CD4-positive, alpha-beta T cell treated with Interferon alpha-2 for 1 hour (primary cell): ENCODE results near the gene KLK1.
"Not testable (repeated sequence)": the region's sequence is repeated elsewhere in the genome, so short reads cannot be mapped to it uniquely, and the experiment has no call there.

Source experiments
- DNase-seq, 2 donors: peaks; one replicate each; pipeline ENCODE4 v3.0.0-alpha.2; 2020 to 2022

The KLK1 gene

DNA sequence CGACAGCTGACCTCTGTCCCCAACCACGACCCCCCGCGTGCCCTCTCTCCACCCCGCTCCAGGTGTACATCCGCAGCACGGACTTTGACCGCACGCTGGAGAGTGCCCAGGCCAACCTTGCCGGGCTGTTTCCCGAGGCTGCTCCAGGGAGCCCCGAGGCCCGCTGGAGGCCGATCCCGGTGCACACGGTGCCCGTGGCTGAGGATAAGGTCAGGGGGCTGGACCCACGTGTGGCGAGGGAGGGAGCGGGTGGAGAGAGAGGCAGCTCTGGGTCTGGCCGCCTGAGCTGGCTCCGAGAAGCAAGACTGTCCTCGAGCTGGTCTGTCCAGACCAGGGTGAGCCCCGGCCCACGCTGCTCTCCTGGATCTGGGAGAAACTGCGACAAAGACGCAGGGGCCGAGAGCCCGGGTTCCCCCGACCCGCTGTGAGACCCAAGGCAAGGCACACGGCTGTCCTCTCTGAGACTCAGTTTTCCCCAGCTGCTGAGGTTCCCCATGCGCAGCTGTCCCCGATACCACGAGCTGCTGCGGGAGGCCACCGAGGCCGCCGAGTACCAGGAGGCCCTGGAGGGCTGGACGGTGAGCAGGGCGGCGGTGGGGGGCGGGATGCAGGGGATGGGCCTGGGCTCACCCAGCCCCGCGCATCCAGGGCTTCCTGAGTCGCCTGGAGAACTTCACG, 31.9 kb downstream of the KLK1 start:
- no peak for DNase-seq

- no peak for DNase-seq
Measured at GRCh38 chr19:50790922-50791467, 32.6 kb downstream of the KLK1 start.

DNA sequence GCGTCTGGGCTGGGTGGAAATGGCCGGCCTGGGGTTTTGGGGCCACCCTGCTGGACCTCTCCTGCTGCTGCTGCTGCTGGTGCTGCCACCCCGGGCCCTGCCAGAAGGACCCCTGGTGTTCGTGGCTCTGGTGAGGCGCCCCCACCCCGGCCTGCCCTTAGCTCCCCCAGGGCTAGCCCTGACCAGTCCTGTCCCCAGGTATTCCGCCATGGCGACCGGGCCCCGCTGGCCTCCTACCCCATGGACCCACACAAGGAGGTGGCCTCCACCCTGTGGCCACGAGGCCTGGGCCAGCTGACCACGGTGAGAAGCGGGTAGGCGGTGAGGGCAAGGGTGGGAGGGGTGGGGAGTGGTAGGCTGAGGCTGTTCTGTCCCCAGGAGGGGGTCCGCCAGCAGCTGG, 33.2 kb downstream of the KLK1 start, which contains the start of gene ACP4:
Gene ACP4 (plus strand): TSS at position 20 of the 400 bp plus-strand sequence. CDS start 0 bp downstream, at position 20.
- DNase-seq, result no peak

DNA sequence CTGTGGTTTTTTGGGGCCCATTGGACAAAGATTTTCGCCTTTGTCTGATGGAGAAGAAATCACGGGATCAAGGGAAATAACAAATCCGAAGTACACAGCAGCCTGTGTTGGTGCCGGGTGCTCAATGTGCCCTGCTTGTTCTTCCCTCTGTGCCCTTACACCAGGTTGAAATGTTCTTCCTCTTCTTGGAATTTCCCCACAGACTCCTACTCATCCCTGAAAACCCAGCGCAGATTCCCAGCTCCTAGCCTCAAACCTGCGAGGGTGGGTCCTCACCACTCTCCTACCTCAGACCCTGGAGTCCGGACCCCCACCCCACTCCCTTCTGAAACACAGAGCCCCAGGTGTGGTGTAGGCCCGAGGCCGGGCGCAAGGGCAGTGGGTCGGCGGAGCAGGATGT, 38.3 kb downstream of the KLK1 start:
- DNase-seq, result no peak

DNA sequence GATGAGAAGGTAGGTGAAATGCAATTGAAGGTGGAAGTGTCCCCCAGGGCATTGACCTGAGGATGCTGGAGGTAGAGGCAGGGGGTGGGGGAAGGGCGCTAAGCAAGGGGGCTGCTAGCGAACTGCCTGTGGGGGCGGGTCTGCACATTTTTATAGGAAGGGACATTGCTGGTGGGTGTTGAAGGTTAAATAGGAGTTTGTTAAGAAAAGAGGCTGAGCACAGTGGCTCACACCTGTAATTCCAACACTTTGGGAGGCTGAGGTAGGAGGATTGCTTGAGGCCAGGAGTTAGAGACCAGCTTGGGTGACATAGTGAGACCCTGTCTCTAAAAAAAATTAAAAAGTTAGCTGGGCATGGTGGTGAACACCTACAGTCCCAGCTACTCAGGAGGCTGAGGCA, 38.9 kb downstream of the KLK1 start:
- DNase-seq, result no peak

GRCh38 chr19:50783848-50784152, 39.8 kb downstream of the KLK1 start:
- not testable (repeated sequence) for DNase-seq

DNA sequence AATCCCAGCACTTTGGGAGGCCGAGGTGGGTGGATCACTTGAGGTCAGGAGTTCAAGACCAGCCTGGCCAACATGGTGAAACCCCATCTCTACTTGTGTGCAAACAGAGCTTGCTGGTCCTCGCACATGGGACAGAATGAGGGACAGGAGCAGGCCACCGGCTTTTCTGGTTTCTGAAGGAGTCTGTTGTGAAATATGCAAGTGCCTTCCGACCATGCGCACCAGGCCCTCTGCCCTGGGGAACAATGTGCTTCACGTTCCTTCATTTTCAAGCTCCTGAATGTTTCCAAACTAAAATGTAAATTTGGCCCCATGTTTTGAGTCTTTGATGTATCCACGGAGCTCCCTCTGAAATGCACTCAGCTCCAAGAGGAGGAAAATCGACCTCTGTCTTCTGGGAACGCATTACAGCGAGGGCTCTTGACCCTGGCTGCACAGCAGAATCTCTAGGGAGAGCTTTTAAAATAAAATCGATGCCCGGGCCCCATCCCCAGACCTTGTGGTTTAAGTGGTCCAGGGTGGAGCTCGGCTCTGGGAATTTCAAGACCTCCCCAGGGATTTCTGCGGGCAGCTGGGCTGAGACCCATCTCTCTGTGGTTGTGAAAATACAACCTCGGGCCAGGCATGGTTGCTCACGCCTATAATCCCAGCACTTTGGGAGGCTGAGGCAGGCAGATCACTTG, 42.7 kb downstream of the KLK1 start:
- DNase-seq, result no peak

- DNase-seq, result no peak
Measured at GRCh38 chr19:50779504-50780457, 43.8 kb downstream of the KLK1 start.

DNA sequence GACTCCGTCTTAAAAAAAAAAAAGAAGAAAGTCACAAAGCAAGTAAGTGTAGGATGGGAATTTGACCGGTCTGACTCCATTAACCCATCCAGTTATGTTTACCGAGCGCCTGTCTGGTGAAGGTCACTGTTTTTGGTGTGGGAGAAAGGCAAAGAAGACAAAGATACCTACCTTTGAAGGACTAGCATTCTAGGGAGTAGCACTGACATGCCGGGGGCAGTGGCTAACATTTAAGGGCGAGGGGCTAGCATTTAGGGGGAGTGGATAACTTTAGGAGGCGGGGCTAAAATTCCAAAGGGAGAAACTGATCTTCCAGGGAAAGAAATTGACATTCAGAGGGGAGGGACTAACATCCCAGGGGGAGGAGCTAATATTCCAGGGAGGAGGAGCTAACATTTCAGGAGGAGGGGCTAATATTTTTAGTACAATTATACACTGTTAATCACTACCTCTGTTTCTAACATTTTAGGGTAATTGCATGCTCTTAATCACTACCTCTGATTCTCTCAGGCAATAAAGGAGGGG, 44.6 kb downstream of the KLK1 start:
- DNase-seq, result no peak

GRCh38 chr19:50777830-50778303, 45.7 kb downstream of the KLK1 start:
- no peak for DNase-seq

GRCh38 chr19:50777261-50777660, 46.3 kb downstream of the KLK1 start:
- DNase-seq, result no peak

DNA sequence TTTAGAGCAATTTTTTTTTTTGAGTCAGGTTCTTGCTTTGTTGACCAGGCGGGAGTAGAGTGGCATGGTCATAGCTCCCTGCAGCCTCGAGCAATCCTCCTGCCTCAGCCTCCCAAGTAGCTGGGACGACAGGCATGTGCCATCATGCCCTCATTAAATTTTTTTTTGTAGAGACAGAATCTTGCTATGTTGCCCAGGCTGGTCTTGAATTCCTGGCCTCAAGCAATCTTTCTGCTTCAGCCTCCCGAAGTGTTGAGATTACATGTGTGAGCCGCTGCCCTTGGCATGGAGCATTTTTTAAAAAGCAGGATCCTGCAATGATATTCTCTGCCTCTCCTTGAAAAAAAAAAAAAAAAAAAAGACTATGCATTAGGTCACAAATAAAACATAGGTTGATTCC, 47.5 kb downstream of the KLK1 start:
- no peak for DNase-seq

DNA sequence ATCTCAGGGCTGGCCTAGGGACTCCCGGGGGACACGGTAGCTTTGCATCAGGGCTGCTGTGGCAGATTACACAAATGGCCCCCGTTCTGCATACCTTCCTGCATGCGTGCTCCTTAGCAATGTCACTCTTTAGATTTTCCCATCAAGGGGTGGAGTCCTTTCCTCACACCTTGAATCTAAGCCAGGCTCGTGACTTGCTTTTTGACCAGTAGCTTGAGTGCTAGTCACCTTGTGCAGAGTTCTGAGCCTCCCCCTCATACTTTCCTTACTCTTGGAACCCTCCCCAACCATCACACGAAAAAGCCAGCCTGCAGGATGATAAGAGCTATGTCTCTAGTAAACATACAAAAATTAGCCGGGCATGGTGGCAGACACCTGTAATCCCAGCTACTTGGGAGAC, 50.1 kb downstream of the KLK1 start:
- DNase-seq, result not testable (repeated sequence)

DNA sequence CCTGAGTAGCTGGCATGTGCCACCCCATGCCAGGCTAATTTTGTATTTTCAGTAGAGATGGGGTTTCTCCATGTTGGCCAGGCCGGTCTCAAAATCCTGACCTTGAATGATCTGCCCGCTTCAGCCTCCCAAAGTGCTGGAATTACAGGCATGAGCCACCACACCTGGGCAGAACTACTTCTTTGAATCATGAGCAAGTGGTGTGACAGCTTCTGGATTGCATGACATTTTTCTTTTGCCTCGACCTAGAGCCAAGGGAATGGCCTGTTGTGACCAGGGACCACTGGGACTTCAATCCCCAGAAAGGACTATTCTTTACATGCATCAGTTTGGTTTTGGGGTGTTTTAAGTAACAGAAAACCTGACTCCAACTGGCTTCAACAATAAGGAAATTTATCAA, 50.7 kb downstream of the KLK1 start:
- DNase-seq, result not testable (repeated sequence)

DNA sequence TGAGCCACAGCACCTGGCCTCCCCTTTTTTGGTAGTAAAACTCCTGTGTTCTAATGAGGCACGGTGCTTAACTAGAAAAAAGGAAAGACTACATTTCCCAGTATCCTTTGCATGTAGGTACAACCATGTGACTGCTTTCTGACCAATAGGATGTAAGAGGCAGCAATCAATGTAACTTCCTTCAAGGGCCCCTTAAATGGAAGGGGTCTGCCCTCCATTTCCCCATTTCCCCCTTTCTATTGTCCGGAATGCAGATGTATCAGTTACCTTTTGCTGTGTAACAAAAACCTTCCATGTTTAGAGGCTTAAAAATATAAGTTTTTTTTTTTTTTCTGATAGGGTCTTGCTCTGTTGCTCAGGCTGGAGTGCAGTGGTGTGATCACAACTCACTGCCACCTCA, 51.1 kb downstream of the KLK1 start:
- peak in 1 of 2 donors; percentile 23 for DNase-seq

GRCh38 chr19:50770888-50771287, 52.7 kb downstream of the KLK1 start:
- DNase-seq, result no peak

GRCh38 chr19:50770164-50770563, 53.4 kb downstream of the KLK1 start, which contains the start of gene GPR32:
Gene GPR32 (plus strand): TSS chr19:50770464. CDS start chr19:50770601, 137 bp downstream.
- not testable (repeated sequence) for DNase-seq
